ENCODE measurements around the gene CRELD2. TPM values are rescaled to one million over a fixed set of nuclear protein-coding genes. Genes with fewer than 3 reads are reported as not detected.
A peak's percentile ranks its signal among the peaks of the same experiment; 100 is the strongest.

CRELD2 gene
- total and polyA plus RNA-seq, 2 of the 13 experiments (the other 11 are each of a cell fraction or from before 2014, with no cell fraction given): 17.2 to 44.7 TPM

DNA sequence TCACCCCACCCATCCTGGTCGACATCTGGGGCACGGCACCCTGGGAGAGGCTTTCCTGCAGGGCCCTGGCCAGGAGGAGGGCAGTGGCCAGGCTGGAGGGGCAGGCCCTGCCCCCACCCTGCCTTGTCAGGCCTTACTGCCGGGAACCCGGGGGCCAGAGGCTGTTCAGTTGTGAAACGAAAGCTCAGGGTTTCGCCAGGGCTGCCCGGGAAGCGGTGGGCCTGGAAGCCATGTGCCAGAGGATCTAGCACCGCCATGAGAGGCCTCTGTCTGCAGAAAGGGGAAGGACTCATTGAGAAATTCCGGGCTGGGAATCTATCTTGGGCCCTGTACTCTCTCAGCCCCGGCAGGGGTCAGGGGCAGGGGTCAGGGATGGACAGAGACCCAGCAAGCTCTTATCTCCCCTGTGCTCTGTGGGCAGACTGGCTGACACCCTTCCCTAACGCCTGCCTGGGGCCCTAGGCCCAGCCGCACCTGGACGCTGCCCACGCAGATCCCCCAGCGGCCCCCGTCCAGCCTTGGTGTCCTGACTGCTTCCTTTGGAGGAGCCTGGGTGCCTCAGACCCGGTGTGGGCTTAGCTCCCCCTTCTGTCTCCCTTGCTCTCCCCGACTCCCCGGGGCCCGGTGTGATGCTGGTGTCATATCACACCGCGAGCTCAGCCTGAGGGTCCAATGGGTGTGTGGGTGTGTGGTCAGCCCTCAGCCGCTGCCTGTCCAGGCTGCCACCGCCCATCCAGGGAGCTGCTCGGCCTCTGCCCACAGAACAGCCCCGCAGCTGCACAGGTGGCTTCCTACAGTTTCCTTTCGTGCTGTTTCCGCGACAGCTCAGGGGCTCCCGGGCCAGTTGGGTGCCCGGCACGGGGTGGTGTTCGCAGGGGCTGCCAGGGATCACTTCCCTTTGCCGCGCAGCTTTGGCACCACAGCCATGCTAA is 48.6 kb downstream of the CRELD2 start (continued):
- TF ChIP-seq, protein P1, sequence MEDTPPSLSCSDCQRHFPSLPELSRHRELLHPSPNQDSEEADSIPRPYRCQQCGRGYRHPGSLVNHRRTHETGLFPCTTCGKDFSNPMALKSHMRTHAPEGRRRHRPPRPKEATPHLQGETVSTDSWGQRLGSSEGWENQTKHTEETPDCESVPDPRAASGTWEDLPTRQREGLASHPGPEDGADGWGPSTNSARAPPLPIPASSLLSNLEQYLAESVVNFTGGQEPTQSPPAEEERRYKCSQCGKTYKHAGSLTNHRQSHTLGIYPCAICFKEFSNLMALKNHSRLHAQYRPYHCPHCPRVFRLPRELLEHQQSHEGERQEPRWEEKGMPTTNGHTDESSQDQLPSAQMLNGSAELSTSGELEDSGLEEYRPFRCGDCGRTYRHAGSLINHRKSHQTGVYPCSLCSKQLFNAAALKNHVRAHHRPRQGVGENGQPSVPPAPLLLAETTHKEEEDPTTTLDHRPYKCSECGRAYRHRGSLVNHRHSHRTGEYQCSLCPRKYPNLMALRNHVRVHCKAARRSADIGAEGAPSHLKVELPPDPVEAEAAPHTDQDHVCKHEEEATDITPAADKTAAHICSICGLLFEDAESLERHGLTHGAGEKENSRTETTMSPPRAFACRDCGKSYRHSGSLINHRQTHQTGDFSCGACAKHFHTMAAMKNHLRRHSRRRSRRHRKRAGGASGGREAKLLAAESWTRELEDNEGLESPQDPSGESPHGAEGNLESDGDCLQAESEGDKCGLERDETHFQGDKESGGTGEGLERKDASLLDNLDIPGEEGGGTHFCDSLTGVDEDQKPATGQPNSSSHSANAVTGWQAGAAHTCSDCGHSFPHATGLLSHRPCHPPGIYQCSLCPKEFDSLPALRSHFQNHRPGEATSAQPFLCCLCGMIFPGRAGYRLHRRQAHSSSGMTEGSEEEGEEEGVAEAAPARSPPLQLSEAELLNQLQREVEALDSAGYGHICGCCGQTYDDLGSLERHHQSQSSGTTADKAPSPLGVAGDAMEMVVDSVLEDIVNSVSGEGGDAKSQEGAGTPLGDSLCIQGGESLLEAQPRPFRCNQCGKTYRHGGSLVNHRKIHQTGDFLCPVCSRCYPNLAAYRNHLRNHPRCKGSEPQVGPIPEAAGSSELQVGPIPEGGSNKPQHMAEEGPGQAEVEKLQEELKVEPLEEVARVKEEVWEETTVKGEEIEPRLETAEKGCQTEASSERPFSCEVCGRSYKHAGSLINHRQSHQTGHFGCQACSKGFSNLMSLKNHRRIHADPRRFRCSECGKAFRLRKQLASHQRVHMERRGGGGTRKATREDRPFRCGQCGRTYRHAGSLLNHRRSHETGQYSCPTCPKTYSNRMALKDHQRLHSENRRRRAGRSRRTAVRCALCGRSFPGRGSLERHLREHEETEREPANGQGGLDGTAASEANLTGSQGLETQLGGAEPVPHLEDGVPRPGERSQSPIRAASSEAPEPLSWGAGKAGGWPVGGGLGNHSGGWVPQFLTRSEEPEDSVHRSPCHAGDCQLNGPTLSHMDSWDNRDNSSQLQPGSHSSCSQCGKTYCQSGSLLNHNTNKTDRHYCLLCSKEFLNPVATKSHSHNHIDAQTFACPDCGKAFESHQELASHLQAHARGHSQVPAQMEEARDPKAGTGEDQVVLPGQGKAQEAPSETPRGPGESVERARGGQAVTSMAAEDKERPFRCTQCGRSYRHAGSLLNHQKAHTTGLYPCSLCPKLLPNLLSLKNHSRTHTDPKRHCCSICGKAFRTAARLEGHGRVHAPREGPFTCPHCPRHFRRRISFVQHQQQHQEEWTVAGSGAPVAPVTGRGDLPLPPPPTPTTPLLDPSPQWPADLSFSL (CRISPR knock-in tag; IDR thresholded peaks at IDR 0.05): no peak
- TF ChIP-seq ZNF292 (CRISPR knock-in tag; IDR thresholded peaks at IDR 0.05; ENCODE audit: borderline replicate concordance, low read depth) (peak; percentile 38; the same call in 1 of the 2 replicates), ZNF891 (CRISPR knock-in tag; IDR thresholded peaks at IDR 0.05) (no peak), TOE1 (CRISPR knock-in tag; IDR thresholded peaks at IDR 0.05) (no peak), HMGA1 (CRISPR knock-in tag; conservative IDR thresholded peaks at IDR 0.05) (no peak), ZNF264 (CRISPR knock-in tag; IDR thresholded peaks at IDR 0.05) (no peak; the same call in 1 of the 2 replicates), ZMAT3 (CRISPR knock-in tag; conservative IDR thresholded peaks at IDR 0.05) (no peak), ATF1 (CRISPR knock-in tag; IDR thresholded peaks at IDR 0.05) (no peak), POLR2A (IDR thresholded peaks at IDR 0.05; ENCODE audit: insufficient read depth in 1 of 2, low read depth in 2 of 2, low read length in 2 of 2) (peak in 1 of 2 experiments; percentile 55; a peak in 2 of 4 replicates), DPF2 (CRISPR knock-in tag; IDR thresholded peaks at IDR 0.05; ENCODE audit: borderline replicate concordance, low read depth) (peak; percentile 29; the same call in 1 of the 2 replicates), NFYC (CRISPR knock-in tag; IDR thresholded peaks at IDR 0.05) (no peak), ZMYM4 (CRISPR knock-in tag; IDR thresholded peaks at IDR 0.05) (no peak), ZNF180 (CRISPR knock-in tag; IDR thresholded peaks at IDR 0.05; ENCODE audit: borderline replicate concordance, low read depth) (no peak), HNRNPLL (IDR thresholded peaks at IDR 0.05; ENCODE audit: low read depth, low read length, poor library complexity, severe bottlenecking) (peak; percentile 46)
- TF ChIP-seq, protein P2, sequence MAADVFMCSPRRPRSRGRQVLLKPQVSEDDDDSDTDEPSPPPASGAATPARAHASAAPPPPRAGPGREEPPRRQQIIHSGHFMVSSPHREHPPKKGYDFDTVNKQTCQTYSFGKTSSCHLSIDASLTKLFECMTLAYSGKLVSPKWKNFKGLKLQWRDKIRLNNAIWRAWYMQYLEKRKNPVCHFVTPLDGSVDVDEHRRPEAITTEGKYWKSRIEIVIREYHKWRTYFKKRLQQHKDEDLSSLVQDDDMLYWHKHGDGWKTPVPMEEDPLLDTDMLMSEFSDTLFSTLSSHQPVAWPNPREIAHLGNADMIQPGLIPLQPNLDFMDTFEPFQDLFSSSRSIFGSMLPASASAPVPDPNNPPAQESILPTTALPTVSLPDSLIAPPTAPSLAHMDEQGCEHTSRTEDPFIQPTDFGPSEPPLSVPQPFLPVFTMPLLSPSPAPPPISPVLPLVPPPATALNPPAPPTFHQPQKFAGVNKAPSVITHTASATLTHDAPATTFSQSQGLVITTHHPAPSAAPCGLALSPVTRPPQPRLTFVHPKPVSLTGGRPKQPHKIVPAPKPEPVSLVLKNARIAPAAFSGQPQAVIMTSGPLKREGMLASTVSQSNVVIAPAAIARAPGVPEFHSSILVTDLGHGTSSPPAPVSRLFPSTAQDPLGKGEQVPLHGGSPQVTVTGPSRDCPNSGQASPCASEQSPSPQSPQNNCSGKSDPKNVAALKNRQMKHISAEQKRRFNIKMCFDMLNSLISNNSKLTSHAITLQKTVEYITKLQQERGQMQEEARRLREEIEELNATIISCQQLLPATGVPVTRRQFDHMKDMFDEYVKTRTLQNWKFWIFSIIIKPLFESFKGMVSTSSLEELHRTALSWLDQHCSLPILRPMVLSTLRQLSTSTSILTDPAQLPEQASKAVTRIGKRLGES (CRISPR knock-in tag; IDR thresholded peaks at IDR 0.05; ENCODE audit: borderline replicate concordance): no peak
- TF ChIP-seq, protein P3, sequence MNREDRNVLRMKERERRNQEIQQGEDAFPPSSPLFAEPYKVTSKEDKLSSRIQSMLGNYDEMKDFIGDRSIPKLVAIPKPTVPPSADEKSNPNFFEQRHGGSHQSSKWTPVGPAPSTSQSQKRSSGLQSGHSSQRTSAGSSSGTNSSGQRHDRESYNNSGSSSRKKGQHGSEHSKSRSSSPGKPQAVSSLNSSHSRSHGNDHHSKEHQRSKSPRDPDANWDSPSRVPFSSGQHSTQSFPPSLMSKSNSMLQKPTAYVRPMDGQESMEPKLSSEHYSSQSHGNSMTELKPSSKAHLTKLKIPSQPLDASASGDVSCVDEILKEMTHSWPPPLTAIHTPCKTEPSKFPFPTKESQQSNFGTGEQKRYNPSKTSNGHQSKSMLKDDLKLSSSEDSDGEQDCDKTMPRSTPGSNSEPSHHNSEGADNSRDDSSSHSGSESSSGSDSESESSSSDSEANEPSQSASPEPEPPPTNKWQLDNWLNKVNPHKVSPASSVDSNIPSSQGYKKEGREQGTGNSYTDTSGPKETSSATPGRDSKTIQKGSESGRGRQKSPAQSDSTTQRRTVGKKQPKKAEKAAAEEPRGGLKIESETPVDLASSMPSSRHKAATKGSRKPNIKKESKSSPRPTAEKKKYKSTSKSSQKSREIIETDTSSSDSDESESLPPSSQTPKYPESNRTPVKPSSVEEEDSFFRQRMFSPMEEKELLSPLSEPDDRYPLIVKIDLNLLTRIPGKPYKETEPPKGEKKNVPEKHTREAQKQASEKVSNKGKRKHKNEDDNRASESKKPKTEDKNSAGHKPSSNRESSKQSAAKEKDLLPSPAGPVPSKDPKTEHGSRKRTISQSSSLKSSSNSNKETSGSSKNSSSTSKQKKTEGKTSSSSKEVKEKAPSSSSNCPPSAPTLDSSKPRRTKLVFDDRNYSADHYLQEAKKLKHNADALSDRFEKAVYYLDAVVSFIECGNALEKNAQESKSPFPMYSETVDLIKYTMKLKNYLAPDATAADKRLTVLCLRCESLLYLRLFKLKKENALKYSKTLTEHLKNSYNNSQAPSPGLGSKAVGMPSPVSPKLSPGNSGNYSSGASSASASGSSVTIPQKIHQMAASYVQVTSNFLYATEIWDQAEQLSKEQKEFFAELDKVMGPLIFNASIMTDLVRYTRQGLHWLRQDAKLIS (CRISPR knock-in tag; IDR thresholded peaks at IDR 0.05): no peak

All from HepG2 (cell line).